Peyer's patch (tissue), 4 donors: ENCODE measurements around the gene ACAT2.

Source experiments
- POLR2A ChIP-seq, 2 donors: fragments of 450-650 bp; IDR thresholded peaks; one replicate each; pipeline ENCODE4 v1.5.1; 2017; ENCODE audit warnings: antibody characterized with exemption in 2 of 2, mild to moderate bottlenecking in 2 of 2, moderate library complexity in 2 of 2
- TF ChIP-seq, protein P1 (sequence below), 6 experiments: fragments of 450-650 bp in 4 of 6; fragments of 200-600 bp in 2 of 6; sonication (generic) in 1 of 6; IDR thresholded peaks; one replicate each; pipeline ENCODE4 v1.5.1; 2017 to 2019; ENCODE audit warnings: antibody characterized with exemption in 6 of 6, mild to moderate bottlenecking in 3 of 6, moderate library complexity in 1 of 6

DNA sequence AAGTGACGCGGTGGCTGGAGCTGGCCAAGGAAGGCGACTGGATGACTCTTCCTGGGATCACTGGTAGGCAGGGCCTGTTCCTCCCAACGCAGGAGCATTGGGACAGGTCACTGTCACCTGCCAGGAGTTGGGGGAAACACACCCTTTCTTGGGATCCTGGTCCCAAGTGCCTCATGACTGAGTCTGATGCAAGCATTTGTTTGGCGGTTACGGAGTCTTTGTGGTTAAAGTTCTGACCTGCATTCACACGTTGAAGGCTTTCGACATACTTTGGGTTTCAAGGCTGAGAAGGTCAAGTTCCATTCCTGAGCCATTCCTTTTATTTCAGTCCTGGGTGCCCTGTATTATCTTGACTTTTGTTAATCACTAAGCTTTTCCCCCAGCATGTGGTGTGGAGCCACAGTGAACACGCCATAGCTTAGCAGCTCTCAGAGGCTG is 44.2 kb downstream of the ACAT2 start:
- TF ChIP-seq, protein P1, sequence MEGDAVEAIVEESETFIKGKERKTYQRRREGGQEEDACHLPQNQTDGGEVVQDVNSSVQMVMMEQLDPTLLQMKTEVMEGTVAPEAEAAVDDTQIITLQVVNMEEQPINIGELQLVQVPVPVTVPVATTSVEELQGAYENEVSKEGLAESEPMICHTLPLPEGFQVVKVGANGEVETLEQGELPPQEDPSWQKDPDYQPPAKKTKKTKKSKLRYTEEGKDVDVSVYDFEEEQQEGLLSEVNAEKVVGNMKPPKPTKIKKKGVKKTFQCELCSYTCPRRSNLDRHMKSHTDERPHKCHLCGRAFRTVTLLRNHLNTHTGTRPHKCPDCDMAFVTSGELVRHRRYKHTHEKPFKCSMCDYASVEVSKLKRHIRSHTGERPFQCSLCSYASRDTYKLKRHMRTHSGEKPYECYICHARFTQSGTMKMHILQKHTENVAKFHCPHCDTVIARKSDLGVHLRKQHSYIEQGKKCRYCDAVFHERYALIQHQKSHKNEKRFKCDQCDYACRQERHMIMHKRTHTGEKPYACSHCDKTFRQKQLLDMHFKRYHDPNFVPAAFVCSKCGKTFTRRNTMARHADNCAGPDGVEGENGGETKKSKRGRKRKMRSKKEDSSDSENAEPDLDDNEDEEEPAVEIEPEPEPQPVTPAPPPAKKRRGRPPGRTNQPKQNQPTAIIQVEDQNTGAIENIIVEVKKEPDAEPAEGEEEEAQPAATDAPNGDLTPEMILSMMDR (IDR thresholded peaks at IDR 0.05), result no peak
- TF ChIP-seq POLR2A (IDR thresholded peaks at IDR 0.05), result no peak
